ENCODE measurements around the gene CEACAM8.
"Not testable (repeated sequence)": the region's sequence is repeated elsewhere in the genome, so short reads cannot be mapped to it uniquely, and the experiment has no call there.

Gene CEACAM8

GRCh38 chr19:42546831-42547500 is 47.8 kb downstream of the CEACAM8 start:
- no peak for DNase-seq (ENCODE audit: low read depth in 1 of 2, low spot score in 1 of 2)

GRCh38 chr19:42544146-42544545 is 50.6 kb downstream of the CEACAM8 start:
- no peak for DNase-seq (ENCODE audit: low read depth in 1 of 2, low spot score in 1 of 2)

GRCh38 chr19:42542791-42543190 is 51.9 kb downstream of the CEACAM8 start:
- DNase-seq (ENCODE audit: low read depth in 1 of 2, low spot score in 1 of 2) = no peak

GRCh38 chr19:42540071-42540553 is 54.6 kb downstream of the CEACAM8 start:
- DNase-seq (ENCODE audit: low read depth in 1 of 2, low spot score in 1 of 2) = no peak

- no peak for DNase-seq (ENCODE audit: low read depth in 1 of 2, low spot score in 1 of 2)
Measured at GRCh38 chr19:42538841-42539709, 55.6 kb downstream of the CEACAM8 start.

GRCh38 chr19:42535276-42535675 is 59.4 kb downstream of the CEACAM8 start:
- not testable (repeated sequence) for DNase-seq (ENCODE audit: low read depth in 1 of 2, low spot score in 1 of 2)

- no peak for DNase-seq (ENCODE audit: low read depth in 1 of 2, low spot score in 1 of 2)
Measured at GRCh38 chr19:42534391-42534790, 60.3 kb downstream of the CEACAM8 start.

- DNase-seq (ENCODE audit: low read depth in 1 of 2, low spot score in 1 of 2) = no peak
Measured at GRCh38 chr19:42532891-42533290, 61.8 kb downstream of the CEACAM8 start.

- DNase-seq (ENCODE audit: low read depth in 1 of 2, low spot score in 1 of 2) = no peak
Measured at GRCh38 chr19:42531313-42531712, 63.4 kb downstream of the CEACAM8 start.
